ENCODE measurements around the gene LAMP5.

Gene LAMP5

DNA sequence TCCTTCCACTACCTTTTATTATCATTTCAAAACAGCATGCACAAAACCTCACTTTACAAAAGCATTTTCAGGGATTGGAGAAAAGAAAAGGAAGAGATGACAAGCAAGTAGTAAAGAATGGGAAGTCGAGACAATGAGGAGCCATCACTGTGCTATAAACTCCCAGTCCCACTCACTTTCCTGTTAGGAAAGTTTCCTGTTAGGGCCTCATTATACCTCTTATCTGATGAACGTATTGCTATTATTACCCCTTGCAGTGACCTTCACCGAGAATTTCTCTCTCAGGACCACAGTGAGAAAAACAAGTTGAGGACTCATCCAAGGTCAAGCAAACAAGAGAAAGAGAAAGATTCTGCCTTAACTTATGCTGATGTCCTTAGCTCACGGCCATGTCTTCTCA, 28.8 kb downstream of the LAMP5 start:
- no peak for DNase-seq

DNA sequence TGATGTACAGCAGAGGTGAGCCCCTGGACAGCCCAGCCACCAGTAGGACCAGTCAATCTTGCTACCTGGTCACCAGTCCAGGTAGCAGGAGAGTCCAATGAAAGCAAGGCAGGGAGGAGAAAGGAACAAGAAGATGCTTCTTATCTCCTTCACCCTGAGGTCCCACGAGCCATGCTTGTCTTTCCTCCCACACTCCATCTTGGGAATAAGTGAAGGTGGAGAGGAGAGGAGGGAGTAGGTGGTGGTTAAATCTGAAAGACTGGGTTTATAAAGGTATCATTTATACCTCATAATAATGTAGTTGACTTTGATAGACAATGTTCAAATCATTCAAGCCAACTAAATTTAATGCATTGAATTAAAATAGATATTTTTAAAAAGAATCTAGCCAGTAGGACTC, 35.9 kb downstream of the LAMP5 start:
- DNase-seq, result no peak

DNA sequence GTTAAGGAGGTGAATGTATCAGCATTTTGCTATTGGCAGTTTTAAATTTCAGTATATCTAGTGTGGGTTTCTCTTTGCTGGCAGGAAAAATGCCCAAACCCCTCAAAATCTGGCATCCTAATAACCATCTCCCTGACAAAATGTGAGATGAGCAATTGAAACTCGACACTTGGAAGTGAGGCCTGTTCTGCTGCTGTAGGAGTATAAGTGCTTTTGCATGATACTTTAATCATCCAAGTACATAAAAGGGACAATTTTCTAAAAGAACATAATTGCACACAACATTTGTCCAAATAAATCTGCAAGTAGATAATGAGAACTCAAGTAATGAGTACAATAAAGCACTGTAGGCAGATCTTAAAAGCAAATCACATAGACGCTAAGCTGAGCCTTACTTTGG, 36.5 kb downstream of the LAMP5 start:
- DNase-seq, result no peak

DNA sequence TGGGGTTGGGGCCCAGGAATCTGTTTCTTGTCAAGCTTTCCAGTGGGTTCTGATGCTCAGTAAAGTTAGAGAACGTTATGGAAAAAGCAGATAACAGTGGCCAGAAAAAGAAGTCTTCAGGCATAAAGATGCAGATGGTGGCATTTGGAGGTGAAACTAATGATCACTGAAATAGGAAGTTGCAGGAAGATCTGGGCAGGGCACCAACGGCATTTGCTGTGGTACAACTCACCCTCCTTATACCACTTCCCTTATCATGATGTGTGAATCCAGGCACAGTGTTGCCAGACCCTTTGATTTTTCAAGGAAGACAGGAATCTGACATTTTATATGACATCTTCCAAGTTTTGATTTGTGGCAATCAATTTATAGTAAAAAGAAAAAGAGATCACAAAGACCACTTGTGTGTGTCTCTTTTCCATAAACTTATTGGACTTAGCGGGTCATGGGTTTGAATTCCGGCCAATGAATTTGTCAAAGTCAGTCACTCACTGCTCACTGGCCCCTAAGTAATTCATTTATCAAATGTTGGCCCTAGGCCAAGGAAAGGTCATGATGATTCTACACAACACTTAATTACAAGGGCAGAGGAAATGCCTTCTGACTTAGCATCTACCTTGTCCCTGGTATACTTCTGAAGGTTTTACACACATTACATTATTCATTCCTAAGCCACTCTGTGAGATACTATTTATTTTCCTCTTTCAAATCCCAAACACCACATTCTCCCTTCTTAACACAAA, 37.6 kb downstream of the LAMP5 start:
- no peak for DNase-seq

GRCh38 chr20:9555781-9556180, 41.4 kb downstream of the LAMP5 start:
- no peak for DNase-seq

- no peak for DNase-seq
Observed at GRCh38 chr20:9557411-9557810, 43.0 kb downstream of the LAMP5 start.

GRCh38 chr20:9565910-9566550, 51.6 kb downstream of the LAMP5 start:
- no peak for DNase-seq

DNA sequence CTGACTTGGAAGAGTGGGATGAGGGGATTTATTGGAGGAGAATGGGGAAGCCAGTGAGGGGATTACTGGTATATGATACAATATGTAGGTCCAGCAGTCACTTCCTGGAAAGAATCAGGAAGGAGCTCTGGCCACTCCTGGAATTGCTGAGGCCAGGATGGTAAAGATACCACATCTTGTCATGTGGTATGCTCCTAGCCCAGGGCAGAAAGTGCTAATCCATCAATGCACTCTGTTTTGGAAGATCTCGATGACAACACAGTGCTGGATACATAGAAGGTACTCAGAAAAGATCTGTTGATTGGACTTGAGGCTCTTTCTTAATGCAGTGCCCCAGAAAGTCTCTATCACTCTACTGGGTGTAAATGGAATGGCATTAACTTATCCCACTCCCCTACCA, 52.6 kb downstream of the LAMP5 start:
- DNase-seq, result no peak

DNA sequence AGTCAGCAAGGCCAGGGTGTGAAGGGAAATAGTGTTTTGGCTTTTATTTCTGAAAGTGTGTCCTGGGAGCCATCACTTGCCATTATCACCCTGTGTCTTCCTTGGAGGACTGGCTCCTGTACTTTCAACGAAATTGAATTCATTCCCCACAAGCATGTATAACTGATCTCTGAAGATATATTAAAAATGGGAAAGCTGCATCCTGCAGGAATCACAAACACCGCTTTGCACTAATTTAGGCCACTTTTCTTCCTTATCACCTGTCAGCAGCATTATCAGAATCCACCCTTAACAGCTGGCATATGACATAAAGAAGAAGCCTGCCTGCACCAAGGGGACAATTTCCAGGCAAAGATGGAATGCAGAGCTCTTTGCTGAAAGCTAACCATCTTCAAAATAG, 56.2 kb downstream of the LAMP5 start:
- no peak for DNase-seq

DNA sequence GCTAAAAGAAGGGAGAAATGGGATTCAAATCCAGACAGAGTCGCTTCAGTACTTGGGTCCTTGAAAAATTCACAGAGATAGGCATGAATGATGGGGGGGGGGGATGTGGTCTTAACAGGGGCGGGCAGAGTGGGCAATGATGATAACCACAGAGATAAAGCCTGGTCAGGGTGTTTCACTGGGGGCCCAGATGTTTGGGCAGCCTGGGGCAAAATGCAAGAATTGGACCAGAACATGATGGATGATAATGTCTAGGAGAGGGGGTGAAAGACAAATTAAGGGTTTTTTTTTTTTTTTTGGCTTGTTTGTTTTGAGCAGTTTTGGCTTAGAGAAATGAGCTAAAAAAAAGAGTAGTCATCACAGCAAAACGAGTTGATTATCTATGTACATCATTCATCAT, 57.4 kb downstream of the LAMP5 start:
- no peak for DNase-seq

GRCh38 chr20:9572670-9573069, 58.3 kb downstream of the LAMP5 start:
- DNase-seq, result no peak

GRCh38 chr20:9573335-9574151, 59.2 kb downstream of the LAMP5 start:
- DNase-seq, result no peak

DNA sequence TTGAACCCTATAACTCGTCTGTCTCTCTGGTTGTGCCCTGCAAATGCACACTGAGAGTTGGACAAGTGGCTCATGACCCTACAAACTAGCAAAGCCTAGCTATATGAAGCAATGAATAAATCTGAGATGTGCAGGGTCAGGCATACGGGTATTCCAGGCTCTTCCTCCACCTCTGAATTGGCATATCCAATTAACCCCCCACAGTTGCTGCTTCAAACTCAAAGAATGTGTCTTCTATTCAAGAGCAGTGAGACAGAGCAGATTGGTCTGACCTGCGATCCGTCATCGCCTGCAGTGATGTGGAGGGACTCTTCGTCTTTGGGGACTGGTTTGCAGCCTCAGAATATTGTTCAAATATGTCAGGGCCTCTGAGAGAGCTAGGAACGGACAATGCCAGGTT, 59.8 kb downstream of the LAMP5 start:
- no peak for DNase-seq

DNA sequence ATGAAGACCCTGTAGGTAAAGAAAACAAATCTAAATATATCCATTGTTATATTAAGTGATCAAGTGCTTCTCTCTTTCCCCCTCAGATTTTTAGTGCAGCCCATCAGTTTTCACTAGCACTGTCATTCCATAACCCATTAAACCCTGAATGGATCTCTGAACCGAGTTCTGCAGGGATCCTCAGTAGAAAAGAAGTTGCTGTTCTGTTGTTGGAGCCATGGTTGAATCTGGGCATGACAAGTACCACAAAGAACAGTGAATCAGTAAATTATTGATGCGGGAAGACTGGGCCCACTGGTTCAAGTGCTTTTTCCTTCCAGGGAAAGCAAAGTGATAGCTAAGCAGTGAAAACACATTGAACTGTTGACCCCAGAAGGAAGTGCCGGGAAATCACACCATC, 60.4 kb downstream of the LAMP5 start:
- no peak for DNase-seq

DNA sequence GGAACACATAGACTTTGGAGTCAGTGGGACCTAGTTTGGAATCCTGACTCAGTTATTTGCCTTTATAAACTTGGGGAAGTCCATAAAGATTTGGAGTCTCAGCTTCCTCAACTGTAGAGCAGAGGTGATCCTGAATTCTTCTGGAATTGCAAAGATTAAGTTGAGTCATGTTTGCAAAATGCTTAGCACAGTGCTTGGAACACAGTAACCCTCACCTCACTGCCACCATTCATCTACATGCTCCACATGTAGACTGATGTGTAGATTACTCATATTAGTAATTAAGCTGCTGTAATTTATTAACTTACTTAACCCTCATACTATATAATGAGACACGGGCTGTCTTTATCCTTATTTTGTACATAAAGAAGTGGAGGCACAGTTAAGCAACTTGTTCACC, 61.4 kb downstream of the LAMP5 start:
- no peak for DNase-seq

DNA sequence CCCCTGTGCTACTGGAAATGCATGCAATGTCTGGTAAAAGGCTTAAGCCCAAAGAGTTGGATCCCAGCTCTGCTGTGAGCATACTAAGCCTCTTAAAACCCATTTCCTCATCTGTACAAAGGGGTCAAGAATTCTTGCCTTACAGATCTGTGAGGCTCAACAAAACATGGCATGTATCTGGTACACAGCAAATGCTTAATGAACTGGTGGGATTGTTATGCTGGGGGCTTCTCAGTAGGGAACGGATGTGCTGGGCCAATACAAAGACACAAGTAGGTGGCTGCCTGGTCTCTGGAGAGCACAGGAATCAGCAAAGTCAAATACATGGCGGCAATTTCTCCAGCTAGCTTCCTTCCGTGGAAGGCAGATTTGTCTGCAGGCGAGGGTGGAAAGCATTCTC, 62.3 kb downstream of the LAMP5 start:
- DNase-seq, result no peak

- no peak for DNase-seq
Observed at GRCh38 chr20:9577397-9577796, 63.0 kb downstream of the LAMP5 start.

DNA sequence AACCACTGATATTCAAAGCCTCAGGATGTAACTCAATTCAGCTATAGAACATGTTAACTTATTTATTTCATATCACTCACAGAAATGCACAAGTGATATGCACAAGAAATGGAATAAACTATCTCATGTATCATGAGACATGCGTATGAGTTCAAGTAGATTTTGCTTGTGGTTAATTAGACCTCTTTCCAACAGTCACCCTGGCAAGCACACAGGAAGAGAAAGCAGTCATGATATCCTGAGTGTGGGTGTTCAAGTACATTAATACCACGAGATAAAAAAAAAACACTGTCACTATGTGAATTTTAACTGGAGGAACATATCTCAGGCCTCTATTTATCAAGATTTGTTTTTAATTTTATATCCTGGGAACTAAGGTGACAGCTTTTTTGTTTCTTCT, 64.2 kb downstream of the LAMP5 start:
- DNase-seq, result no peak

All from stimulated activated CD4-positive, alpha-beta T cell treated with anti-CD3 and anti-CD28 coated beads, Interleukin-2, amount 100 ng/mL, for 48 hours (primary cell).